ENCODE data around the gene DNAJB2.
A peak's percentile ranks its signal among the peaks of the same experiment; 100 is the strongest.

DNAJB2 gene

GRCh38 chr2:219243291-219243761, 35.8 kb upstream of the DNAJB2 start:
- TF ChIP-seq, protein P1, sequence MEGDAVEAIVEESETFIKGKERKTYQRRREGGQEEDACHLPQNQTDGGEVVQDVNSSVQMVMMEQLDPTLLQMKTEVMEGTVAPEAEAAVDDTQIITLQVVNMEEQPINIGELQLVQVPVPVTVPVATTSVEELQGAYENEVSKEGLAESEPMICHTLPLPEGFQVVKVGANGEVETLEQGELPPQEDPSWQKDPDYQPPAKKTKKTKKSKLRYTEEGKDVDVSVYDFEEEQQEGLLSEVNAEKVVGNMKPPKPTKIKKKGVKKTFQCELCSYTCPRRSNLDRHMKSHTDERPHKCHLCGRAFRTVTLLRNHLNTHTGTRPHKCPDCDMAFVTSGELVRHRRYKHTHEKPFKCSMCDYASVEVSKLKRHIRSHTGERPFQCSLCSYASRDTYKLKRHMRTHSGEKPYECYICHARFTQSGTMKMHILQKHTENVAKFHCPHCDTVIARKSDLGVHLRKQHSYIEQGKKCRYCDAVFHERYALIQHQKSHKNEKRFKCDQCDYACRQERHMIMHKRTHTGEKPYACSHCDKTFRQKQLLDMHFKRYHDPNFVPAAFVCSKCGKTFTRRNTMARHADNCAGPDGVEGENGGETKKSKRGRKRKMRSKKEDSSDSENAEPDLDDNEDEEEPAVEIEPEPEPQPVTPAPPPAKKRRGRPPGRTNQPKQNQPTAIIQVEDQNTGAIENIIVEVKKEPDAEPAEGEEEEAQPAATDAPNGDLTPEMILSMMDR (IDR thresholded peaks at IDR 0.05; ENCODE audit: low read depth, low read length, poor library complexity, severe bottlenecking) = no peak
- no peak for TF ChIP-seq EZH2phosphoT487 (IDR thresholded peaks at IDR 0.05; ENCODE audit: borderline replicate concordance, low read length)
- Histone ChIP-seq H3K4me3 (ENCODE audit: low read length) (no peak overlapping the region), H3K27ac (ENCODE audit: low read depth, low read length) (no peak overlapping the region), H3K36me3 (ENCODE audit: control insufficient read depth, low read length) (peaks cover 29% of the 10 kb centered on the region), H3K9me3 (ENCODE audit: control insufficient read depth, insufficient read depth, low read length) (no peaks in the 10 kb centered on the region), H3K4me2 (ENCODE audit: low read length) (no peak overlapping the region), H3K79me2 (ENCODE audit: control insufficient read depth, low read length) (peaks cover 31% of the 10 kb centered on the region), H3K9me2 (replicated peaks; ENCODE audit: control insufficient read depth, low read length) (no peaks in the 10 kb centered on the region), H3F3A (ENCODE audit: control insufficient read depth, insufficient read depth) (peaks cover 5% of the 10 kb centered on the region), H3K27me3 (ENCODE audit: control insufficient read depth, low read length) (no peaks in the 10 kb centered on the region), H3K4me1 (ENCODE audit: control insufficient read depth, low read length) (peaks cover 34% of the 10 kb centered on the region), H4K20me1 (ENCODE audit: control insufficient read depth, insufficient read depth, low read depth, low read length) (no peaks in the 10 kb centered on the region)

- H3K4me1 ChIP-seq (ENCODE audit: control insufficient read depth, low read length) = peaks cover 48% of the 10 kb centered on the region
Measured at GRCh38 chr2:219244789-219245147, 34.4 kb upstream of the DNAJB2 start.

GRCh38 chr2:219245148-219245898, 33.8 kb upstream of the DNAJB2 start, which contains the start of the genes GLB1L and STK16:
TSS of gene GLB1L (minus strand) at chr2:219245444. CDS start at chr2:219243573, 1,871 bp downstream.
TSS of gene STK16 (plus strand) at chr2:219245479. CDS start at chr2:219246000, 521 bp downstream.
- peaks cover 19% of the 10 kb centered on the region for H3F3A ChIP-seq (ENCODE audit: control insufficient read depth, insufficient read depth)

More at GRCh38 chr2:219244789-219245147, 34.4 kb upstream of the DNAJB2 start:
- no peak for TF ChIP-seq EZH2phosphoT487 (IDR thresholded peaks at IDR 0.05; ENCODE audit: borderline replicate concordance, low read length)
- TF ChIP-seq, protein P1 (IDR thresholded peaks at IDR 0.05; ENCODE audit: low read depth, low read length, poor library complexity, severe bottlenecking) = no peak
- peaks cover 13% of the 10 kb centered on the region for H3F3A ChIP-seq (ENCODE audit: control insufficient read depth, insufficient read depth)
- H3K9me3 ChIP-seq (ENCODE audit: control insufficient read depth, insufficient read depth, low read length) = no peaks in the 10 kb centered on the region
- H3K9me2 ChIP-seq (replicated peaks; ENCODE audit: control insufficient read depth, low read length) = no peaks in the 10 kb centered on the region
- no peaks in the 10 kb centered on the region for H3K27me3 ChIP-seq (ENCODE audit: control insufficient read depth, low read length)
- H3K4me3 ChIP-seq (ENCODE audit: low read length) = peak overlapping the region; percentile 84
- H3K27ac ChIP-seq (ENCODE audit: low read depth, low read length) = 0 out of 2 replicates have a peak overlapping the region, but pooled peaks have one; percentile 47
- H3K79me2 ChIP-seq (ENCODE audit: control insufficient read depth, low read length) = peaks cover 40% of the 10 kb centered on the region
- H3K36me3 ChIP-seq (ENCODE audit: control insufficient read depth, low read length) = peaks cover 37% of the 10 kb centered on the region
- no peaks in the 10 kb centered on the region for H4K20me1 ChIP-seq (ENCODE audit: control insufficient read depth, insufficient read depth, low read depth, low read length)
- peak overlapping the region; percentile 97 for H3K4me2 ChIP-seq (ENCODE audit: low read length)

More at GRCh38 chr2:219245148-219245898, 33.8 kb upstream of the DNAJB2 start, which contains the start of the genes GLB1L and STK16:
- H3K4me1 ChIP-seq (ENCODE audit: control insufficient read depth, low read length) = peaks cover 54% of the 10 kb centered on the region
- H3K4me3 ChIP-seq (ENCODE audit: low read length) = peak within 1 kb of the TSS; percentile 84
- peaks cover 44% of the 10 kb centered on the region for H3K79me2 ChIP-seq (ENCODE audit: control insufficient read depth, low read length)
- no peak for TF ChIP-seq EZH2phosphoT487 (IDR thresholded peaks at IDR 0.05; ENCODE audit: borderline replicate concordance, low read length)
- TF ChIP-seq, protein P1 (IDR thresholded peaks at IDR 0.05; ENCODE audit: low read depth, low read length, poor library complexity, severe bottlenecking) = no peak
- no peaks in the 10 kb centered on the region for H3K9me2 ChIP-seq (replicated peaks; ENCODE audit: control insufficient read depth, low read length)
- no peaks in the 10 kb centered on the region for H3K9me3 ChIP-seq (ENCODE audit: control insufficient read depth, insufficient read depth, low read length)
- no peaks in the 10 kb centered on the region for H4K20me1 ChIP-seq (ENCODE audit: control insufficient read depth, insufficient read depth, low read depth, low read length)
- H3K27ac ChIP-seq (ENCODE audit: low read depth, low read length) = peak within 1 kb of the TSS; percentile 47
- peaks cover 42% of the 10 kb centered on the region for H3K36me3 ChIP-seq (ENCODE audit: control insufficient read depth, low read length)
- peak within 1 kb of the TSS; percentile 97 for H3K4me2 ChIP-seq (ENCODE audit: low read length)
- H3K27me3 ChIP-seq (ENCODE audit: control insufficient read depth, low read length) = no peaks in the 10 kb centered on the region

Measured in DOHH2 (cell line).